Lower lobe of right lung (tissue), 2 donors: ENCODE data around the gene MRPL2. TPM values are rescaled to one million over a fixed set of nuclear protein-coding genes. Genes with fewer than 3 reads are reported as not detected.

Experiments used
- ATAC-seq, 2 donors: fragments of 200-7000 bp; cut with Tn5 transposase; one replicate each; pipeline ENCODE4 v1.9.1; 2020 to 2022; ENCODE audit warnings: mild to moderate bottlenecking in 2 of 2, moderate library complexity in 2 of 2
- DNase-seq: peaks from one replicate; pipeline ENCODE4 v3.0.0-alpha.2; 2020
- H3K27ac ChIP-seq: fragments of 200-600 bp; one replicate; pipeline ENCODE4 v1.8.0; 2022
- H3K27me3 ChIP-seq: fragments of 200-600 bp; one replicate; pipeline ENCODE4 v1.8.0; 2022; ENCODE audit warnings: low read depth
- H3K36me3 ChIP-seq: fragments of 200-600 bp; one replicate; pipeline ENCODE4 v1.8.0; 2022; ENCODE audit warnings: mild to moderate bottlenecking
- H3K4me1 ChIP-seq: fragments of 200-600 bp; one replicate; pipeline ENCODE4 v1.8.0; 2022
- H3K4me3 ChIP-seq: fragments of 200-600 bp; one replicate; pipeline ENCODE4 v1.8.0; 2022; ENCODE audit warnings: mild to moderate bottlenecking
- H3K9me3 ChIP-seq: fragments of 200-600 bp; one replicate; pipeline ENCODE4 v1.8.0; 2022
- CTCF ChIP-seq: fragments of 200-600 bp; IDR thresholded peaks from one replicate; pipeline ENCODE4 v1.8.0; 2022; ENCODE audit warnings: antibody characterized with exemption, mild to moderate bottlenecking
- intact Hi-C: fragments of 100-400 bp; cut with DNase I; formaldehyde crosslinking; loops from one replicate; pipeline ENCODE4 v1.11.0; 2022
- total RNA-seq: library from RNA; stranded (reverse); fragmentation: NEBNext Ultra II Directional; extraction: Animal tissue kit (Norgen Biotek cat#: 25700); gene quantifications from one replicate; pipeline ENCODE4 v1.2.1, GENCODE V29; 2021
- donor health status: DM: no; HTN: yes; CAD: no; lungs with severe emphysema.

The MRPL2 gene
- total RNA-seq, 1 donor from 2014 or later, result 40.1 TPM

- peak overlapping the region; percentile 86 for H3K4me3 ChIP-seq
- DNase-seq (peak; percentile 56), ATAC-seq (peak; percentile 40 to 49)
- no peak for TF ChIP-seq CTCF
- intact Hi-C loops, result no loop called here
- no peaks in the 10 kb centered on the region for H3K9me3 ChIP-seq
- peak overlapping the region; percentile 95 for H3K27ac ChIP-seq
- H3K27me3 ChIP-seq, result no peaks in the 10 kb centered on the region
- H3K4me1 ChIP-seq, result peaks cover 15% of the 10 kb centered on the region
- peaks cover 64% of the 10 kb centered on the region for H3K36me3 ChIP-seq
Measured at GRCh38 chr6:43052842-43053544, 6.2 kb downstream of the MRPL2 start.

- no peak for ATAC-seq
- intact Hi-C loops, result no loop called here
- Histone ChIP-seq H3K4me3 (peak overlapping the region; percentile 86), H3K9me3 (no peaks in the 10 kb centered on the region), H3K4me1 (peaks cover 13% of the 10 kb centered on the region), H3K36me3 (peaks cover 65% of the 10 kb centered on the region), H3K27me3 (no peaks in the 10 kb centered on the region), H3K27ac (peak overlapping the region; percentile 95)
- no peak for TF ChIP-seq CTCF
- no peak for DNase-seq
Measured at GRCh38 chr6:43052225-43052841, 6.9 kb downstream of the MRPL2 start.

- peaks cover 13% of the 10 kb centered on the region for H3K4me1 ChIP-seq
- TF ChIP-seq CTCF, result no peak
- intact Hi-C loops, result no loop called here
- H3K36me3 ChIP-seq, result peaks cover 65% of the 10 kb centered on the region
- no peak overlapping the region for H3K4me3 ChIP-seq
- no peak overlapping the region for H3K27ac ChIP-seq
- no peak for DNase-seq
- H3K9me3 ChIP-seq, result no peaks in the 10 kb centered on the region
- no peak for ATAC-seq
- no peaks in the 10 kb centered on the region for H3K27me3 ChIP-seq
Measured at GRCh38 chr6:43050981-43051380, 8.3 kb downstream of the MRPL2 start.

- H3K27me3 ChIP-seq, result no peaks in the 10 kb centered on the region
- intact Hi-C loops, result no loop called here
- TF ChIP-seq CTCF, result no peak
- DNase-seq (no peak), ATAC-seq (no peak)
- H3K4me3 ChIP-seq, result no peak overlapping the region
- H3K36me3 ChIP-seq, result peaks cover 79% of the 10 kb centered on the region
- H3K9me3 ChIP-seq, result no peaks in the 10 kb centered on the region
- H3K4me1 ChIP-seq, result peaks cover 11% of the 10 kb centered on the region
- H3K27ac ChIP-seq, result no peak overlapping the region
Measured at GRCh38 chr6:43047998-43048397, 11.2 kb downstream of the MRPL2 start.

- Histone ChIP-seq H3K4me1 (no peaks in the 10 kb centered on the region), H3K4me3 (no peak overlapping the region), H3K9me3 (no peaks in the 10 kb centered on the region), H3K36me3 (peaks cover 87% of the 10 kb centered on the region), H3K27ac (no peak overlapping the region), H3K27me3 (no peaks in the 10 kb centered on the region)
- no peak for TF ChIP-seq CTCF
- DNase-seq, result no peak
- no peak for ATAC-seq
- intact Hi-C loops, result no loop called here
Measured at GRCh38 chr6:43045371-43045930, 13.8 kb downstream of the MRPL2 start.
